Embryonic facial prominence (tissue), 1 donor: ENCODE results near the gene OR5F1.

ENCODE experiments used
- DNase-seq: peaks from one replicate; pipeline ENCODE4 v3.0.0-alpha.2; 2016; ENCODE audit errors: extremely low spot score

The OR5F1 gene

DNA sequence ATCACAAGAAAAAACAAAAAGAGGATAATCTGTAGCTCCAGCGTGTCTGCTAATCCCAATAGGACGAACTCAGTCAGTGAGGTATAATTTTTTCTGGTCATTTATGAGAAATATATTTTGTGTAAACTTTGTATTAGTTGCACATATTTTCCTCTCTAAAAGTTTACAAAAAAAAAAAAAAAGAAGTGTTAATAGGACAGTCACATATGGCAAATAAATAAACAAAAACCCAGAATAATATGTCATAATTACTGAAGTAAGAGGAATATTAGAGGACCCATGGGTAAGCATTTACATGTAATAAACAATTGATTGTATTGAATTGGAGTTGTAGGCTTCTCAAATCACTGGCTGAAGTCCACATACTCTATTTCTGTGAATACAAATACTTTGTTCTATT lies at the start of gene OR5F1:
Gene OR5F1, minus strand, starts transcription at position 101 of the 400 bp plus-strand sequence. Its CDS starts 0 bp downstream, at position 101.
- DNase-seq, result no peak

DNA sequence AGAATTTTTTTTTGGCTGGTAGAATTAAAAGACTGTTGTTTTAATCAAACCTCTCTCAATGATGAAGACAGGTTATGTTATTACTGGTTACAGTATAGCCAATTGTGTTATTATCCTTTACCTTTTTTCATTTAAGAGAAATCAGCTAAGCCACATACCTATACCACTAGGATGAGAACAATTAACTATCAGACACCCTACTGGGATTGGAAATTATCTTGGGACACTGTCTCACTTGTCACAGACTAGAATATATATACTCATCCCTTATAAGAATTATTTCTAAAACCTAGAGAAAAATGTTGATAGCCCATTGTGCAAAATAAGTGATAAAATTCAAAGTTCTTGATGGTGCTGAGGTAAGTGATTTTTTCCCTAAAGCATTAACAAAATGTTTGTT lies 32.9 kb upstream of the OR5F1 start, which contains the start of gene OR5AS1:
Gene OR5AS1, plus strand, starts transcription at position 301 of the 400 bp plus-strand sequence. CDS start 2,765 bp downstream, outside the sequence.
- no peak for DNase-seq

GRCh38 chr11:56013805-56014204 lies 19.4 kb upstream of the OR5F1 start:
- DNase-seq, result no peak

GRCh38 chr11:56010716-56011115 lies 16.3 kb upstream of the OR5F1 start:
- no peak for DNase-seq

GRCh38 chr11:55970935-55971334 lies 23.5 kb downstream of the OR5F1 start:
- no peak for DNase-seq

- DNase-seq, result no peak
Observed at GRCh38 chr11:55969845-55970244, 24.6 kb downstream of the OR5F1 start, which contains the start of gene OR10AG1. Gene OR10AG1, minus strand, starts transcription at chr11:55969945. Its CDS starts 38 bp downstream, at chr11:55969907.

GRCh38 chr11:55967914-55968313 lies 26.5 kb downstream of the OR5F1 start:
- no peak for DNase-seq

- DNase-seq, result no peak
Observed at GRCh38 chr11:55966391-55966790, 28.0 kb downstream of the OR5F1 start.

GRCh38 chr11:55956521-55956920 lies 37.9 kb downstream of the OR5F1 start:
- no peak for DNase-seq

GRCh38 chr11:55949330-55949729 lies 45.1 kb downstream of the OR5F1 start:
- no peak for DNase-seq
